Thyroid gland (tissue), 4 donors: Measurements from ENCODE around the gene SUCNR1.

ENCODE experiments used
- CTCF ChIP-seq, 6 experiments: fragments of 200-600 bp in 3 of 6; fragments of 450-650 bp in 3 of 6; sonication (generic) in 3 of 6; IDR thresholded peaks; one replicate each; pipeline ENCODE4 v1.5.1; 2016 to 2019; ENCODE audit warnings: antibody characterized with exemption in 6 of 6, mild to moderate bottlenecking in 2 of 6, inconsistent platforms in 1 of 6, moderate library complexity in 1 of 6
- POLR2A ChIP-seq, 2 donors: fragments of 450-650 bp; IDR thresholded peaks; one replicate each; pipeline ENCODE4 v1.6.1; 2017; ENCODE audit warnings: antibody characterized with exemption in 2 of 2, mild to moderate bottlenecking in 2 of 2, moderate library complexity in 1 of 2

GRCh38 chr3:151903501-151903991 is 30.1 kb downstream of the SUCNR1 start:
- TF ChIP-seq CTCF (IDR thresholded peaks at IDR 0.05) (no peak), POLR2A (IDR thresholded peaks at IDR 0.05) (no peak)
